ENCODE measurements around the gene TNC.
A peak's percentile ranks its signal among the peaks of the same experiment; 100 is the strongest.

TNC gene

GRCh38 chr9:115043632-115044031 lies 74.3 kb downstream of the TNC start:
- DNase-seq = no peak

DNA sequence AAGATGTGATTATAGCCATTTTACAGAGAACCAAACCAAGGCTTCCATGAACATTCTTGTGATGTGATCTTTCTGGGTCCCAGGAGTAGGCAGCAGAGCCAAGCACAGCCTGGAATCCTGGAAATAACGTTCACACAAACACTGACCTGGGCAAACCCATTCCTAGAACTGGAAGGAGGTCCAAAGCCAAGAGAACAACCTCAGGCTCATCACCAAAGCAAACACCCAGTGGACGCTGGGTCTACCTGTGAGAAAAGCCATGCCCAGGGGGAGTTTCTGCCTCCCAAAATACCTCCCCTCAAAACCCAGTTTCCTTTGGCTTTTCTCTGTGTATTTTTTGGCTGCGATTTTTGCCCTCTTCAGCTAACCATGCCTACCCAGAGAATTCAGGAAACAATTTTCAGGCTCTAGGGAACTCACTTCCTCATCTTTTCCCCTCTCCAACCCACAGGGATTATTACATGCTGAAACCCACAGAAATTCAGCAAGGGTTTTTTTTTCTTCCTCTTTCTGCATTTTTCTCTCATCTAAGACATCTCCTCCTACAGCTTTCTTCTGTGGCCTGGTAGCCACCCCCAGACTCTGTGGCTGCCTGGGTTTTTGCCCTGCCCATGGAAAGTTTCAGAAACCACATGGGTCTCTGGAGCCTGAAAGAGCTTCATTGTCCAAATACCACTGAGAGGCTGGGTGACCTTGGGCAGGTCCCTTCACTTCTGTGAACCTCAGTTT lies 75.0 kb downstream of the TNC start:
- no peak for DNase-seq

DNA sequence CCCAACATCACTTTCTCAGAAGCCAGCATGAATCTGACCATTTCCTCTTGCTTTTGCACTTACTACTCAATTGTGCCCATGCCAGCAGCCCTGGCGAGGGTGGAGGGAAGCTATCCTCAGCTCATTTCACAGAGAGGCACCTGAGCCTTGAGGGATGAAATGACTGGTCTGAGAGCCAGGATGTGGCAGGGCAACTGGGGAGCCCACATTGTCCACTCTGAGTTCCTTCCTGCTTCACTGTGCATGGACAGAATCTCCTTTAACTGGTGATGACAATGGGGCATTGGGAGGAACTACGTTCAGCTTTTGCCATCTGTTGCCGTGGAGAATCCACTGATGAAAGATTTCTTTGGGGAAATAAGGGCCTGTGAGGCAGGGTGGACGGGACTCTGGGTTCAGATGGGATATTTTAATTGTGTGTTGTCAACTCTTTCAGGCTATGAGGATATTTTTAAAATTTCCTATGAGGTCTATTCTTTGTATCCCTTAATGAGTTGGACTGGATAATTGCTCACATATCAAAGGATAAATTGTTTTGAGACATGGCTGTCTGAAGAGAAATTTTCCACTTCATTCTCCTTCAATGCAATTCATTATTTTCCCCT lies 78.3 kb downstream of the TNC start:
- DNase-seq = no peak

GRCh38 chr9:115038178-115038577 lies 79.8 kb downstream of the TNC start:
- DNase-seq = no peak

DNA sequence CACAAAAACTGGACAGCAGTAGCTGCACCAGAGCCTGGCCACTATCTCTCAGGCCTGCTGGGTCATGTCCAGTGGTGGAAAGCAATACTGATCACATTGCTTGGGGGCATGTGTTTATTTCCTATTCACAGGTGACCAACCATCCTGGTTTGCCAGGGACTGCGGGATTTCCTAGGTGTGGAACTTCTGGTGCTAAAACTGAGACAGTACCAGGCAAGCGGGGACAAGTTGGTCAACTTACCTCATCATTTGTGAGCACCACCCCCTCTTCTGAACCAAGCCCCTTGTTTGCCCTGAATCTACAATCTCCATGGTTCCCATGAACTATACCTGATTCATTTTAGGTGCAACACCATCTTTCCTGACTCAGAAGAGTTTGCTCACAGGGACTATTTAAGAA lies 81.3 kb downstream of the TNC start:
- no peak for DNase-seq

DNA sequence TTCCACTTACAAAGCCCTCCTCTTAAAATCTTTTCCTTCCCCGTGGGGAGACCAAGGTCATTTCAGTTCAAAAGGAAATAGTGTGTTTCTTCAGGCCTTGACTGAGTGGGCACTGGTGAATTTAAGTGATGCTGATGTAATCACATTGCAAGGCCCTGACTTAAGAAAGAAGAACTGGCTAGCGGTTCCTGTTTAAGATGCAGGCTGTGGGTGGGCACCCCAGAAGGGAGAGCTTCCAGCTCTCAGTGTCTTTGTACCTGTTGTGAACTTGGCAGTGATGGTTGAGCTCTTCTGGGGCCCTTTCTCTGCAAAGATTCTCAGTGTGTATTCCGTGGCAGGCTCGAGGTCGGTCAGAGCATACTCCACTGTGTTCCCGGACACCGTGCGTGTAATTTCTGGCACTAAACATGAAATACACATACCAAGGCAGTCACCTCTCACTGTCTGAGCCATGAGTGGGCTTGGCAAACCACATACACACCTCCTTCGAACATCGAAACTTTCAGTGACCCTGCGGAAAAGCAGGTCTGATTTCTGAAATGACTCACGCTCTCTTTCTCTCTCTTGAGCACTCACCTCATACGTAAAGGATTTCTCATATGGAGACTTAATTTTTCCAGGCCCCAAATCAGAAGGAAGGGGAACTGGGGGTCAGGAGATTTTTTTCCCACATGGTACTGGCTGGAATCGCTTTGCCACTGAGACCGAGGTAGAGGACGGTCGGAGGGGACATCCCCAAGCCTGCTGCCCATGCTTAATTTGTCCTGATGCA lies 81.9 kb downstream of the TNC start:
- peak; percentile 63 for DNase-seq

GRCh38 chr9:115034801-115035200 lies 83.2 kb downstream of the TNC start:
- DNase-seq = peak; percentile 83

GRCh38 chr9:115033800-115034199 lies 84.2 kb downstream of the TNC start:
- no peak for DNase-seq

GRCh38 chr9:115032296-115032695 lies 85.7 kb downstream of the TNC start:
- no peak for DNase-seq

GRCh38 chr9:115030006-115030405 lies 88.0 kb downstream of the TNC start:
- no peak for DNase-seq

GRCh38 chr9:115025721-115026120 lies 92.2 kb downstream of the TNC start:
- no peak for DNase-seq

DNA sequence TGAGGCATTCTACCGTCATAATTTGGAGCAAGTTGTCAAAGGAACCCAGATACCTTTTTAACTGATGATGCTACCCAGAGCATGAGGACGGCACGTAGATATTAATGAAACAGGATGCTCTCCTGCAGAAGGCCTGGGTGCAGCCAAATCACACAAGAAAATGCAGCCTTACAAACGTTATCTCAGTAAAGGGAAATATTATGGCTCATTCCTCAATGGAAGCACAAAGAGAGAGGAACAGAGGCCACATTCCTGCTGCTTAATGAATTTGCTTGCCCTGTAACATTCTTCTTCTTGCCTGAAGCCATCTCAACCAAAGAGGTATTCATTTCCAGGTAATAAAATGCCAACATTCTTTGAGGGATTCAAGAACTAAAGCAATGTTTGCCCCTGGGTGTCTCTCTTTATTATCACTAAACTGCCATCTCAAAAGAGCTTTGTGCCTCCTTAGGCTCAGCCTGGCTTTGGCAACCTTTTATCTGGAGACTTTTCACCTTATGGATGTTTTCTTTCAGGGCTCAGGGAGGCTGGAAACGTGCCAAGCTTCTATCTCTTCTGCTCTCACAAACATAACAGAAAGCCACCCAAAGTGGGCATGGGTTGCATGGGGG lies 92.9 kb downstream of the TNC start:
- DNase-seq = peak; percentile 75

- peak; percentile 97 for DNase-seq
Observed at GRCh38 chr9:115022760-115023434, 95.1 kb downstream of the TNC start.

GRCh38 chr9:115018547-115019435 lies 99.2 kb downstream of the TNC start:
- DNase-seq = peak; percentile 85

DNA sequence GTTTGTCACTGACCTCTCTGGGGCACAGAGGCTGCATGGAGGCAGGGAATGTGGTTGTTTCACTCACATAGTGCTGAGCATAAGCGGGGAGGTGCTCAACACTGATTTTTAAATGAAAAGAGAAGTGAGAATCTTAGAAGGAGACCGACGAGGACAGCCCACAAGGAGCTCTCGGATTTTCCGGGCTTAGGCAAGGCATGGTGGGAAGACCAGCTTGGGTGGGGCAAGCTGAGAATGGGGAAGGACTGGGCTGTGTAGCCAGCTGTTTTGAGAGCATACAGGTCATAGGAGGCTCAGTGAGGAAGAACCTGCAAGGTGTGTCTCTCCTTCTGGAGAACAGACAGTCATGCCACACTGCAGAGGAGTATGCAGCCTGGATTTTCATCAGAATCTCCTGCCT lies 101.6 kb downstream of the TNC start:
- DNase-seq = no peak

DNA sequence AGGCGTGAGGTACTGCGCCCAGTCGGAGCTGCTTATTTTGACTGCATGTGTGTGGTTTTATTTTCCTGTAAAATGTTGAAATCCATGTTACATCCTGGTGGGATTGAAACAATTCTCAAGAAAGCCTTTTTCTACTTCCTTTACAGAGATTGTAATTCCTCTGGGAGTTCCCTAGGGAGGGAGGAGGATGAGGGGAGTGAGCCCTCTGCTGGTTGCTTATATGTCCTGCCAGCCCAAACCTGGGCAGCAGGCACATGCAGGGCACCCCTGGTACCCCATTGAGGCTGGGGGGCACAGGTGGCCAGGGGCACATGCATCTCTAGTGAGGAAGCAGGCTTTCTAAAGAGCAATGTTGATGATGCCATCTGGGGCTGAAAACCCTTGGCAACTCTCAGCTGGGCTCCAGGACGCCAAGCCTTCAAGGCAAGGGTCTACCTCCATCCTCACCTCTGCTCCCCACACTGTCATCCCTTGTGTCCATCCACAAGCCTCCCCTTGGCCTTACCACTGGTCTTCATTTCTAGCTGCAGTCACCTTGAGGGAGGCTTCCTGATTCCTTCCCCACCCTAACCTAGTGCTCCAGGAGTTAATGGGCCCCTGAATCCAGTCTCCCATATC lies 102.8 kb downstream of the TNC start:
- DNase-seq = peak; percentile 50

- no peak for DNase-seq
Observed at GRCh38 chr9:115014438-115014837, 103.5 kb downstream of the TNC start.

DNA sequence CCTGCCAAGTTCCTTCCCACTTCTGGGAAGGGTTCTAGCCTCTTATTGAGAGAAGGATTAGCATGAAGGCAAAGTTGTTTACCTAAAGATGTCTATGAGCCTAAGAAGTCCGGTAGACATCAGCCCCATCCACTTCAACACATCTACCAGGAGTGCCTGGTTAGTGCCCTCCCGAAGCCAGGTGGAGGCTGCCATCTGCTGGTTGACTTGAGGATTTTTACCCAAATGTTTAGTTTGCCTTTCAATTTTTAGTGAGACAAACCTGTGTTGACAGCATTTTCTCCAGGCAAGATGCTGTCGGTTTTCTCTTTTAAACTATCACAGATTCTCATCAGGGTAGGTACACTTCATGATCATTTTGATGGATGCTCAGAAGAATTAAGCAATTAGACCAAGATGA lies 104.0 kb downstream of the TNC start:
- peak; percentile 37 for DNase-seq

- DNase-seq = no peak
Observed at GRCh38 chr9:115012486-115012885, 105.5 kb downstream of the TNC start.

DNA sequence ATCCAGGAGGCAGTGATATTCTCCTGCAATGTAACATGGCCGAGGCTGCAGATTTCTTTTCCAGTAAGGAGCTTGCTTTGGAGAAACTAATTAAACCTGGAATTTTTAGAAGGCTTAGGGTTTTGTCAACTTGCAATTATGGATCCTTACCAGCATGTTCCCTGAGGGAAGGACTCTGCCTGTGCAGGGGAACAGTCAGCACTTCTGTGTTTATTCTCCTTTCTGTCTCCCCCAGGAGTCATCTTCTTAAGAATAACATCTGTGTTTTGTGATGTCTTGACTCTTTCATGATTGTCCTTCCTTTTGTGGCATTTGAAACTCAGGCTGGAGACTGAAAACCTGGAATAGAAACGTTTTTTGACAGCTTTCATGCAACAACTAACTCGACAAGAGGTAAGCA lies 107.1 kb downstream of the TNC start:
- DNase-seq = no peak

- DNase-seq = peak; percentile 80
Observed at GRCh38 chr9:115008536-115009270, 109.3 kb downstream of the TNC start.
